CD4-positive, alpha-beta T cell treated with Interleukin-2 at 100 ng/mL for 4 hours (primary cell): ENCODE data around the gene PRKCE.
"Not testable (repeated sequence)": the region's sequence is repeated elsewhere in the genome, so short reads cannot be mapped to it uniquely, and the experiment has no call there.

ENCODE experiments used
- DNase-seq: peaks from one replicate; pipeline ENCODE4 v3.0.0-alpha.2; 2020; ENCODE audit warnings: low spot score

The PRKCE gene

GRCh38 chr2:45669032-45669486, 17.6 kb downstream of the PRKCE start:
- DNase-seq, result no peak

GRCh38 chr2:45670646-45671045, 19.2 kb downstream of the PRKCE start:
- no peak for DNase-seq

GRCh38 chr2:45672138-45672537, 20.7 kb downstream of the PRKCE start:
- DNase-seq, result no peak

- no peak for DNase-seq
These were observed 22.8 kb downstream of the PRKCE start for GRCh38 chr2:45674035-45674816.

- DNase-seq, result no peak
These were observed 23.9 kb downstream of the PRKCE start for GRCh38 chr2:45675263-45675812.

- DNase-seq, result no peak
These were observed 24.6 kb downstream of the PRKCE start for GRCh38 chr2:45676088-45676487.

GRCh38 chr2:45678791-45679348, 27.4 kb downstream of the PRKCE start:
- DNase-seq, result no peak

- DNase-seq, result no peak
These were observed 29.0 kb downstream of the PRKCE start for GRCh38 chr2:45680351-45680967.

- no peak for DNase-seq
These were observed 30.2 kb downstream of the PRKCE start for GRCh38 chr2:45681675-45682074.

- no peak for DNase-seq
These were observed 31.8 kb downstream of the PRKCE start for GRCh38 chr2:45683292-45683691.

GRCh38 chr2:45684756-45685155, 33.3 kb downstream of the PRKCE start:
- no peak for DNase-seq

- DNase-seq, result no peak
These were observed 33.8 kb downstream of the PRKCE start for GRCh38 chr2:45685260-45685659.

- no peak for DNase-seq
These were observed 36.5 kb downstream of the PRKCE start for GRCh38 chr2:45687964-45688363.

- DNase-seq, result no peak
These were observed 37.2 kb downstream of the PRKCE start for GRCh38 chr2:45688479-45689298.

GRCh38 chr2:45690231-45690630, 38.8 kb downstream of the PRKCE start:
- no peak for DNase-seq

- no peak for DNase-seq
These were observed 39.9 kb downstream of the PRKCE start for GRCh38 chr2:45691171-45691999.

- no peak for DNase-seq
These were observed 41.1 kb downstream of the PRKCE start for GRCh38 chr2:45692566-45692965.

- not testable (repeated sequence) for DNase-seq
These were observed 44.1 kb downstream of the PRKCE start for GRCh38 chr2:45695480-45696007.

GRCh38 chr2:45696708-45697107, 45.2 kb downstream of the PRKCE start:
- no peak for DNase-seq

- DNase-seq, result no peak
These were observed 45.7 kb downstream of the PRKCE start for GRCh38 chr2:45697190-45697589.

GRCh38 chr2:45698554-45698953, 47.1 kb downstream of the PRKCE start:
- DNase-seq, result no peak
